Mammary epithelial cell (primary cell): ENCODE results near the gene SMYD3.

ENCODE experiments used
- EZH2 ChIP-seq: IDR thresholded peaks from 2 replicates; pipeline ENCODE4 v1.6.1; 2012; ENCODE audit warnings: low read length, inconsistent platforms, borderline replicate concordance
- TF ChIP-seq, protein P1 (sequence below), 2 donors: IDR thresholded peaks in 1 of 2; conservative IDR thresholded peaks in 1 of 2; 2 replicates each; pipeline ENCODE4 v1.5.1; 2011 to 2012; ENCODE audit warnings: inconsistent platforms in 2 of 2, low read length in 2 of 2, mild to moderate bottlenecking in 2 of 2, control low read depth in 1 of 2, low read depth in 1 of 2; ENCODE audit not compliant: insufficient read depth in 1 of 2; ENCODE audit errors: extremely low read depth in 1 of 2

GRCh38 chr1:246364415-246364941 is 142.6 kb downstream of the SMYD3 start:
- no peak for TF ChIP-seq EZH2
- TF ChIP-seq, protein P1, sequence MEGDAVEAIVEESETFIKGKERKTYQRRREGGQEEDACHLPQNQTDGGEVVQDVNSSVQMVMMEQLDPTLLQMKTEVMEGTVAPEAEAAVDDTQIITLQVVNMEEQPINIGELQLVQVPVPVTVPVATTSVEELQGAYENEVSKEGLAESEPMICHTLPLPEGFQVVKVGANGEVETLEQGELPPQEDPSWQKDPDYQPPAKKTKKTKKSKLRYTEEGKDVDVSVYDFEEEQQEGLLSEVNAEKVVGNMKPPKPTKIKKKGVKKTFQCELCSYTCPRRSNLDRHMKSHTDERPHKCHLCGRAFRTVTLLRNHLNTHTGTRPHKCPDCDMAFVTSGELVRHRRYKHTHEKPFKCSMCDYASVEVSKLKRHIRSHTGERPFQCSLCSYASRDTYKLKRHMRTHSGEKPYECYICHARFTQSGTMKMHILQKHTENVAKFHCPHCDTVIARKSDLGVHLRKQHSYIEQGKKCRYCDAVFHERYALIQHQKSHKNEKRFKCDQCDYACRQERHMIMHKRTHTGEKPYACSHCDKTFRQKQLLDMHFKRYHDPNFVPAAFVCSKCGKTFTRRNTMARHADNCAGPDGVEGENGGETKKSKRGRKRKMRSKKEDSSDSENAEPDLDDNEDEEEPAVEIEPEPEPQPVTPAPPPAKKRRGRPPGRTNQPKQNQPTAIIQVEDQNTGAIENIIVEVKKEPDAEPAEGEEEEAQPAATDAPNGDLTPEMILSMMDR (conservative IDR thresholded peaks at IDR 0.05 in 1 of 2, IDR thresholded peaks at IDR 0.05 in 1 of 2; ENCODE audit: extremely low read depth in 1 of 2, insufficient read depth in 1 of 2, low read depth in 1 of 2, low read length in 2 of 2) = no peak
